Activated CD8-positive, alpha-beta T cell treated with anti-CD3 and anti-CD28 coated beads, Interleukin-2, amount 10 ng/mL, durations not matched to agents 7 days and 5 days (primary cell): ENCODE measurements around the gene SNX2. TPM values are rescaled to one million over a fixed set of nuclear protein-coding genes. Genes with fewer than 3 reads are reported as not detected.

Experiments
- ATAC-seq: fragments of 150-1000 bp; cut with Tn5 transposase; one replicate; pipeline ENCODE4 v1.10.0; 2021; ENCODE audit warnings: moderate library complexity
- CTCF ChIA-PET: fragments of 350-600 bp; sonication (Branson Sonifier 250); formaldehyde crosslinking; loops from one replicate; lab custom pipeline; 2021; ENCODE audit warnings: antibody characterized with exemption; lab: Charles Lee
- POLR2A ChIA-PET: fragments of 350-600 bp; sonication (Branson Sonifier 250); formaldehyde crosslinking; loops from one replicate; lab custom pipeline; 2021; ENCODE audit warnings: antibody characterized with exemption; lab: Charles Lee
- DNase-seq: peaks from one replicate; pipeline ENCODE4 v3.0.0-alpha.2; 2020
- H3K27ac Mint-ChIP-seq: one replicate; pipeline ENCODE4 v1.8.0; 2021; ENCODE audit warnings: mild to moderate bottlenecking, mixed read lengths
- H3K27me3 Mint-ChIP-seq: one replicate; pipeline ENCODE4 v1.8.0; 2021; ENCODE audit warnings: low read depth, mixed read lengths
- H3K36me3 Mint-ChIP-seq: one replicate; pipeline ENCODE4 v1.8.0; 2021; ENCODE audit warnings: low read depth, mixed read lengths
- H3K4me1 Mint-ChIP-seq: one replicate; pipeline ENCODE4 v1.8.0; 2021; ENCODE audit warnings: low read depth, mixed read lengths
- H3K4me3 Mint-ChIP-seq: one replicate; pipeline ENCODE4 v1.8.0; 2021; ENCODE audit warnings: mild to moderate bottlenecking, mixed read lengths
- H3K9me3 Mint-ChIP-seq: one replicate; pipeline ENCODE4 v1.8.0; 2022; ENCODE audit warnings: mixed read lengths; ENCODE audit not compliant: insufficient read depth
- total RNA-seq, 2 experiments: library from RNA; stranded (reverse); gene quantifications; one replicate each; pipeline ENCODE4 v1.2.3, GENCODE V29; 2021

Gene SNX2
- total RNA-seq, 2 experiments from 2014 or later, result 39.2 to 39.6 TPM

- Mint-ChIP-seq H3K4me1 (peaks cover 31% of the 10 kb centered on the region), H3K4me3 (peak overlapping the region; percentile 93), H3K9me3 (no peaks in the 10 kb centered on the region), H3K27ac (peak overlapping the region; percentile 79), H3K36me3 (peaks cover 5% of the 10 kb centered on the region), H3K27me3 (peaks cover 20% of the 10 kb centered on the region)
- ChIA-PET CTCF (interaction anchor here (1.2 kb wide), 1 partner anchor 14 kb away, joined by 3 read pairs; no protein-coding TSS in a partner anchor), POLR2A (interaction anchor here (1.7 kb wide), 1 partner anchor 649 kb away, joined by 5 read pairs; the partner anchor contains the start of gene CEP120)
- ATAC-seq (peak; percentile 21), DNase-seq (no peak)
These were observed 390 bp upstream of the SNX2 start for GRCh38 chr5:122774519-122774860.

- Mint-ChIP-seq H3K27ac (peak overlapping the region; percentile 94), H3K27me3 (peaks cover 10% of the 10 kb centered on the region), H3K9me3 (no peaks in the 10 kb centered on the region), H3K4me3 (peak overlapping the region; percentile 93), H3K36me3 (peaks cover 7% of the 10 kb centered on the region), H3K4me1 (peaks cover 31% of the 10 kb centered on the region)
- ChIA-PET CTCF (interaction anchor here (0.8 to 1.3 kb wide), 4 partner anchors 11 to 648 kb away, joined by 3 to 4 read pairs (median 4); partner anchors contain the start of gene CEP120), POLR2A (interaction anchor here (0.9 to 1.7 kb wide), 3 partner anchors 41 to 736 kb away, joined by 3 to 5 read pairs (median 3); partner anchors contain the start of genes CEP120 and CSNK1G3)
- ATAC-seq (no peak), DNase-seq (no peak)
These were observed 966 bp downstream of the SNX2 start for GRCh38 chr5:122775550-122776542.

GRCh38 chr5:122778157-122778556 is 3.3 kb downstream of the SNX2 start:
- DNase-seq, result no peak

GRCh38 chr5:122779451-122779850 is 4.6 kb downstream of the SNX2 start:
- ChIA-PET POLR2A (no interaction called here), CTCF (interaction anchor here (1.0 kb wide), 1 partner anchor 14 kb away, joined by 3 read pairs; no protein-coding TSS in a partner anchor)
- Mint-ChIP-seq H3K36me3 (peaks cover 9% of the 10 kb centered on the region), H3K27ac (no peak overlapping the region), H3K9me3 (no peaks in the 10 kb centered on the region), H3K4me3 (no peak overlapping the region), H3K27me3 (no peaks in the 10 kb centered on the region), H3K4me1 (peaks cover 28% of the 10 kb centered on the region)
- ATAC-seq (no peak), DNase-seq (no peak)

More at GRCh38 chr5:122778157-122778556, 3.3 kb downstream of the SNX2 start:
- ATAC-seq, result no peak
- ChIA-PET CTCF (no interaction called here), POLR2A (no interaction called here)
- Mint-ChIP-seq H3K9me3 (no peaks in the 10 kb centered on the region), H3K4me3 (no peak overlapping the region), H3K4me1 (peaks cover 31% of the 10 kb centered on the region), H3K27me3 (peaks cover 4% of the 10 kb centered on the region), H3K27ac (no peak overlapping the region), H3K36me3 (peaks cover 7% of the 10 kb centered on the region)

GRCh38 chr5:122780296-122780695 is 5.4 kb downstream of the SNX2 start:
- Mint-ChIP-seq H3K4me3 (no peak overlapping the region), H3K36me3 (peaks cover 15% of the 10 kb centered on the region), H3K27ac (no peak overlapping the region), H3K9me3 (peaks cover 7% of the 10 kb centered on the region), H3K27me3 (no peaks in the 10 kb centered on the region), H3K4me1 (peaks cover 25% of the 10 kb centered on the region)
- CTCF ChIA-PET, result no interaction called here
- DNase-seq (no peak), ATAC-seq (no peak)
- POLR2A ChIA-PET, result no interaction called here

GRCh38 chr5:122781465-122781864 is 6.6 kb downstream of the SNX2 start:
- peaks cover 13% of the 10 kb centered on the region for H3K9me3 Mint-ChIP-seq
- no peak for ATAC-seq
- no peak overlapping the region for H3K27ac Mint-ChIP-seq
- POLR2A ChIA-PET, result no interaction called here
- H3K4me3 Mint-ChIP-seq, result no peak overlapping the region
- no peak for DNase-seq
- H3K36me3 Mint-ChIP-seq, result peaks cover 17% of the 10 kb centered on the region
- CTCF ChIA-PET, result no interaction called here
- H3K27me3 Mint-ChIP-seq, result no peaks in the 10 kb centered on the region
- peaks cover 16% of the 10 kb centered on the region for H3K4me1 Mint-ChIP-seq

GRCh38 chr5:122785294-122785693 is 10.4 kb downstream of the SNX2 start:
- ChIA-PET CTCF (no interaction called here), POLR2A (no interaction called here)
- no peak overlapping the region for H3K4me3 Mint-ChIP-seq
- H3K36me3 Mint-ChIP-seq, result peaks cover 30% of the 10 kb centered on the region
- H3K27ac Mint-ChIP-seq, result no peak overlapping the region
- DNase-seq (no peak), ATAC-seq (no peak)
- H3K9me3 Mint-ChIP-seq, result peaks cover 13% of the 10 kb centered on the region
- no peaks in the 10 kb centered on the region for H3K4me1 Mint-ChIP-seq
- no peaks in the 10 kb centered on the region for H3K27me3 Mint-ChIP-seq

GRCh38 chr5:122788371-122788770 is 13.5 kb downstream of the SNX2 start:
- ChIA-PET POLR2A (no interaction called here), CTCF (interaction anchor here (1.5 kb wide), 1 partner anchor 13 kb away, joined by 3 read pairs; the partner anchor contains the start of gene SNX2)
- Mint-ChIP-seq H3K4me3 (no peak overlapping the region), H3K4me1 (no peaks in the 10 kb centered on the region), H3K27ac (no peak overlapping the region), H3K9me3 (peaks cover 17% of the 10 kb centered on the region), H3K36me3 (peaks cover 42% of the 10 kb centered on the region), H3K27me3 (no peaks in the 10 kb centered on the region)
- DNase-seq (no peak), ATAC-seq (no peak)

- peaks cover 40% of the 10 kb centered on the region for H3K36me3 Mint-ChIP-seq
- no peaks in the 10 kb centered on the region for H3K4me1 Mint-ChIP-seq
- H3K27ac Mint-ChIP-seq, result no peak overlapping the region
- ChIA-PET CTCF (interaction anchor here (0.6 to 1.5 kb wide), 2 partner anchors 14 to 705 kb away, joined by 3 read pairs; partner anchors contain the start of gene SNX2), POLR2A (no interaction called here)
- H3K27me3 Mint-ChIP-seq, result no peaks in the 10 kb centered on the region
- ATAC-seq (no peak), DNase-seq (no peak)
- peaks cover 17% of the 10 kb centered on the region for H3K9me3 Mint-ChIP-seq
- no peak overlapping the region for H3K4me3 Mint-ChIP-seq
These were observed 14.1 kb downstream of the SNX2 start for GRCh38 chr5:122788996-122789395.

GRCh38 chr5:122789461-122790171 is 14.7 kb downstream of the SNX2 start:
- Mint-ChIP-seq H3K27ac (no peak overlapping the region), H3K9me3 (peaks cover 16% of the 10 kb centered on the region), H3K4me1 (no peaks in the 10 kb centered on the region), H3K36me3 (peaks cover 39% of the 10 kb centered on the region), H3K27me3 (no peaks in the 10 kb centered on the region), H3K4me3 (no peak overlapping the region)
- no peak for DNase-seq
- POLR2A ChIA-PET, result interaction anchor here (1.6 kb wide), 1 partner anchor 34 kb away, joined by 3 read pairs; no protein-coding TSS in a partner anchor
- no peak for ATAC-seq
- CTCF ChIA-PET, result interaction anchor here (0.6 to 1.5 kb wide), 2 partner anchors 14 to 705 kb away, joined by 3 read pairs; partner anchors contain the start of gene SNX2

- H3K9me3 Mint-ChIP-seq, result peaks cover 8% of the 10 kb centered on the region
- ATAC-seq, result no peak
- H3K36me3 Mint-ChIP-seq, result peaks cover 34% of the 10 kb centered on the region
- H3K27ac Mint-ChIP-seq, result no peak overlapping the region
- no peaks in the 10 kb centered on the region for H3K4me1 Mint-ChIP-seq
- no peaks in the 10 kb centered on the region for H3K27me3 Mint-ChIP-seq
- CTCF ChIA-PET, result no interaction called here
- POLR2A ChIA-PET, result interaction anchor here (1.6 kb wide), 1 partner anchor 33 kb away, joined by 3 read pairs; no protein-coding TSS in a partner anchor
- no peak for DNase-seq
- H3K4me3 Mint-ChIP-seq, result no peak overlapping the region
These were observed 15.6 kb downstream of the SNX2 start for GRCh38 chr5:122790354-122791103.
